ENCODE measurements around the gene DDX60.

DNA sequence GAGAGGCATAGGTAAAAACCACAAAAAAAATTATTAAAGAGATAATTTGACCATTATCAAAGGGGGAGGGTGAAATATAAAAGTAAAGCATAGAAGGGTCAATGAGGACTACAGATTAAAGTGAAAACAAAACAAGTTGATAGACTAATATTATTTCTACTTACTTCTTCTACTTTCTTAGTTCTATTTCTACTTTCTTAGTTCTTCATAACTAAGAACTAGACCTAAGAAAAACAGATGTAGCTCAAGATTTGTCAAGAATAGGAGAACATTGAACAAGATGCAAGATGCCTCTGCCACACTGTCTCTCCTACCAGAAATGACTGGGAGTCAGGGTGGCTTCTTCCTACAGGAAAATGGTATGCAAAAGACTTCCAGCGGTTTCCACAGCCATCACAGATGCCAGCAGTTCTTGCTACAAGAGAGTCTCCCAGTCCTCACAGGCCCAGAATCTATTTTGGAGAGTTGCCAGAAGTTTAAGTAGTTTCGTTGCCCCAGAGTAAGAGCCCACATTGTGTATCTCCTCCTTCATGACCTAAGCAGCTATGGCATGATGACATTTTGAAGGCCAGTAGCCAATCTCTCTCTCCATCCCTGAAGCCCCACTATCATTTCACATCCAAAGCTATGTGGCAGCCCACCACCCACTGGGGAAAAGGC is 42.9 kb upstream of the DDX60 start:
- TF ChIP-seq, protein P1, sequence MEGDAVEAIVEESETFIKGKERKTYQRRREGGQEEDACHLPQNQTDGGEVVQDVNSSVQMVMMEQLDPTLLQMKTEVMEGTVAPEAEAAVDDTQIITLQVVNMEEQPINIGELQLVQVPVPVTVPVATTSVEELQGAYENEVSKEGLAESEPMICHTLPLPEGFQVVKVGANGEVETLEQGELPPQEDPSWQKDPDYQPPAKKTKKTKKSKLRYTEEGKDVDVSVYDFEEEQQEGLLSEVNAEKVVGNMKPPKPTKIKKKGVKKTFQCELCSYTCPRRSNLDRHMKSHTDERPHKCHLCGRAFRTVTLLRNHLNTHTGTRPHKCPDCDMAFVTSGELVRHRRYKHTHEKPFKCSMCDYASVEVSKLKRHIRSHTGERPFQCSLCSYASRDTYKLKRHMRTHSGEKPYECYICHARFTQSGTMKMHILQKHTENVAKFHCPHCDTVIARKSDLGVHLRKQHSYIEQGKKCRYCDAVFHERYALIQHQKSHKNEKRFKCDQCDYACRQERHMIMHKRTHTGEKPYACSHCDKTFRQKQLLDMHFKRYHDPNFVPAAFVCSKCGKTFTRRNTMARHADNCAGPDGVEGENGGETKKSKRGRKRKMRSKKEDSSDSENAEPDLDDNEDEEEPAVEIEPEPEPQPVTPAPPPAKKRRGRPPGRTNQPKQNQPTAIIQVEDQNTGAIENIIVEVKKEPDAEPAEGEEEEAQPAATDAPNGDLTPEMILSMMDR (IDR thresholded peaks at IDR 0.05): no peak
- no peak for TF ChIP-seq POLR2A (IDR thresholded peaks at IDR 0.05)
